Upper lobe of right lung (tissue), 1 donor: ENCODE results near the gene OR8B3. TPM values are rescaled to one million over a fixed set of nuclear protein-coding genes. Genes with fewer than 3 reads are reported as not detected.
A peak's percentile ranks its signal among the peaks of the same experiment; 100 is the strongest.
"Not testable (repeated sequence)": the region's sequence is repeated elsewhere in the genome, so short reads cannot be mapped to it uniquely, and the experiment has no call there.

ENCODE experiments used
- ATAC-seq: fragments of 200-7000 bp; cut with Tn5 transposase; one replicate; pipeline ENCODE4 v1.9.1; 2020; ENCODE audit warnings: mild to moderate bottlenecking, moderate library complexity
- DNase-seq: peaks from one replicate; pipeline ENCODE4 v3.0.0-alpha.2; 2020
- H3K27ac ChIP-seq: fragments of 200-600 bp; one replicate; pipeline ENCODE4 v1.8.0; 2022
- H3K27me3 ChIP-seq: fragments of 200-600 bp; one replicate; pipeline ENCODE4 v1.8.0; 2022; ENCODE audit warnings: mild to moderate bottlenecking
- H3K36me3 ChIP-seq: fragments of 200-600 bp; one replicate; pipeline ENCODE4 v1.8.0; 2022
- H3K4me1 ChIP-seq: fragments of 200-600 bp; one replicate; pipeline ENCODE4 v1.8.0; 2022
- H3K4me3 ChIP-seq: fragments of 200-600 bp; one replicate; pipeline ENCODE4 v1.8.0; 2022; ENCODE audit warnings: mild to moderate bottlenecking
- H3K9me3 ChIP-seq: fragments of 200-600 bp; one replicate; pipeline ENCODE4 v1.8.0; 2022
- CTCF ChIP-seq: fragments of 200-600 bp; IDR thresholded peaks from one replicate; pipeline ENCODE4 v1.8.0; 2022; ENCODE audit warnings: antibody characterized with exemption
- intact Hi-C: fragments of 100-400 bp; cut with DNase I; formaldehyde crosslinking; loops from one replicate; pipeline ENCODE4 v1.11.0; 2022
- total RNA-seq: library from RNA; stranded (reverse); fragmentation: NEBNext Ultra II Directional; extraction: Animal tissue kit (Norgen Biotek cat#: 25700); gene quantifications from one replicate; pipeline ENCODE4 v1.2.1, GENCODE V29; 2021
- donor health status: DM: no; HTN: yes; CAD: no; lungs with severe emphysema.

OR8B3 gene
- total RNA-seq, 1 donor from 2014 or later, result not detected

DNA sequence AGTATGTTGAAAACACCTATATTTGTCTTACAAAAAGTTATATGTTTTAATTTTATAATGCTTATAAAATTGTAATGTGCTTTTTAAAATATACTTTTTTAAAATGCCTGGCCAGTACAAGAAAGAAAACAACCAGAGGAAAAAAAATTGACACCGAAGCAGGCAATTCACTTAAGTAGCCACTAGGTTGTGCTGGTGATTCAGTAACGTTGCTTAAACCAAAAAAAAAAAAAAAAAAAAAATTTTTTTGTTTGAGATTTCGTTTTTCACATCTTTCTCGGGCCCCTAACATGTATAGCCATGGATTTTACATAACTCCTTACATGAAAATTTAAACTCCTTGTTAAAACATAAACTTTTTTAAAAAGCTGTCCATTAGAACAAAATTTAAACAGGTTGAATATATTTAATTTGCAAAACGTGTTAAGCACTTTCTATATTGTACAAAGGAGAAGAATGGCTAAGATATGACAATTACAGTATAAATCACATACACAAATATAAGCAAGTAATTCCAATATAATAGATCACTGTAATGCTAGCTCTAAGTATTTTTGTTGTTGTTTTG, 16.6 kb upstream of the OR8B3 start:
- Histone ChIP-seq H3K4me3 (no peak overlapping the region), H3K36me3 (no peaks in the 10 kb centered on the region), H3K4me1 (no peaks in the 10 kb centered on the region), H3K9me3 (no peaks in the 10 kb centered on the region), H3K27ac (no peak overlapping the region), H3K27me3 (peaks cover 6% of the 10 kb centered on the region)
- intact Hi-C loops, result no loop called here
- DNase-seq (no peak), ATAC-seq (no peak)
- peak; percentile 78 for TF ChIP-seq CTCF

- intact Hi-C loops, result no loop called here
- H3K27ac ChIP-seq, result no peak overlapping the region
- ATAC-seq (no peak), DNase-seq (no peak)
- H3K9me3 ChIP-seq, result no peaks in the 10 kb centered on the region
- no peak overlapping the region for H3K4me3 ChIP-seq
- TF ChIP-seq CTCF, result no peak
- peaks cover 5% of the 10 kb centered on the region for H3K27me3 ChIP-seq
- no peaks in the 10 kb centered on the region for H3K36me3 ChIP-seq
- H3K4me1 ChIP-seq, result no peaks in the 10 kb centered on the region
Measured at GRCh38 chr11:124409906-124410305, 11.1 kb upstream of the OR8B3 start.

GRCh38 chr11:124405581-124405980, 6.8 kb upstream of the OR8B3 start:
- no peak for TF ChIP-seq CTCF
- Histone ChIP-seq H3K36me3 (no peaks in the 10 kb centered on the region), H3K4me3 (no peak overlapping the region), H3K27ac (no peak overlapping the region), H3K27me3 (peaks cover 5% of the 10 kb centered on the region), H3K9me3 (no peaks in the 10 kb centered on the region), H3K4me1 (no peaks in the 10 kb centered on the region)
- no peak for DNase-seq
- no peak for ATAC-seq
- intact Hi-C loops, result no loop called here

GRCh38 chr11:124403186-124403585, 4.4 kb upstream of the OR8B3 start:
- H3K27me3 ChIP-seq, H3K4me1 ChIP-seq, intact Hi-C loops, ATAC-seq, H3K9me3 ChIP-seq, DNase-seq, H3K27ac ChIP-seq, H3K4me3 ChIP-seq, H3K36me3 ChIP-seq: not testable (repeated sequence)

DNA sequence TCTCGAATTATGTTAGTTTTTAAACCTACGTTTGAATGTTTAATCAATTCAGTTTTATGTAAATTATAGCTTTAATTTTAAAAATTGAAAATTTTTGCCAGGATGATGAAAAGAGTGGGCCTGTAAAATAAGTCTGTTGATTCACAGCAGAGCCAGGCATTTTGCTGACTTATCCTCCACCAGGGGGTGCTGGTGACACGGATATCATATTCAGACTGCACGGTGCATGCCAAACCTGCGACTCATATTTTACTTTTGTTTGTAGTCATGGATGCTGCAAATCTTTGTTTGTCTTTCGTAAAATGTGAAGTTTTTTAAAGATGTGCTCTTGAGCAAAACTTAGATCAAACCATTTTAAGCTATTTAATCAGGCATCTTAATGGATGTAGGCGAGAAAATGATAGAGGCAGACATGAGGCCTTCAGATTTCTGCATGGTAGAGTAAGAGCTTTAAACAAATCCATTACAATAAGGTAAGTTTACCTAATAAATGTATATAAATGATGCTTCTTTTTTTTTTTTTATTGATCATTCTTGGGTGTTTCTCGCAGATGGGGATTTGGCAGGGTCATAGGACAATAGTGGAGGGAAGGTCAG, 3.6 kb upstream of the OR8B3 start:
- no peaks in the 10 kb centered on the region for H3K27me3 ChIP-seq
- no peak overlapping the region for H3K27ac ChIP-seq
- peak; percentile 71 for TF ChIP-seq CTCF
- H3K9me3 ChIP-seq, result no peaks in the 10 kb centered on the region
- no peak overlapping the region for H3K4me3 ChIP-seq
- DNase-seq (no peak), ATAC-seq (peak; percentile 87)
- intact Hi-C loops, result no loop called here
- H3K36me3 ChIP-seq, result no peaks in the 10 kb centered on the region
- H3K4me1 ChIP-seq, result no peaks in the 10 kb centered on the region

- H3K9me3 ChIP-seq, H3K27me3 ChIP-seq, H3K4me1 ChIP-seq, DNase-seq, H3K27ac ChIP-seq, H3K4me3 ChIP-seq, intact Hi-C loops, ATAC-seq, H3K36me3 ChIP-seq: not testable (repeated sequence)
Measured at GRCh38 chr11:124396847-124397246, 2.0 kb downstream of the OR8B3 start.

DNA sequence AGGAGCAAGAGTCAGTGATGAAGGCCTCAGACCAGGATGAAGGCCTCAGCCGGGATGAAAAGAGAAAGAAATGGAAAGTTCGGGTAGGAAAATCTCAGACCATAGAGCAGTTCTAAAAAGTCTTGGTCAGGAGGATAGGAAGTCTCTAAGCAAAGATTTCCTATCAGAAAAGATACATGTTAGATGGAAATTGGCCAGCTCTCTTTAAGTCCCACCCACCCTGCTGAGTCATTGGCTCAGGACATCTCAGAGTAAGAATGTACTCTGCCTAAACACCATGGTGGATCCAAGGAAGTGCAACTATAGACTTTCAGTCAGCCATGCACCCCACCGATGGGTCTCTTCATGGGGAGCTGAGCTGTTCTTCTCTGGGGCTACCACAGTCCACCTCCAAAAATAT, 4.4 kb downstream of the OR8B3 start:
- intact Hi-C loops, result no loop called here
- no peak for TF ChIP-seq CTCF
- Histone ChIP-seq H3K9me3 (no peaks in the 10 kb centered on the region), H3K27ac (no peak overlapping the region), H3K4me1 (no peaks in the 10 kb centered on the region), H3K36me3 (no peaks in the 10 kb centered on the region), H3K27me3 (no peaks in the 10 kb centered on the region), H3K4me3 (no peak overlapping the region)
- ATAC-seq (no peak), DNase-seq (no peak)
